Measurements from ENCODE around the gene SSH2.

Gene SSH2

DNA sequence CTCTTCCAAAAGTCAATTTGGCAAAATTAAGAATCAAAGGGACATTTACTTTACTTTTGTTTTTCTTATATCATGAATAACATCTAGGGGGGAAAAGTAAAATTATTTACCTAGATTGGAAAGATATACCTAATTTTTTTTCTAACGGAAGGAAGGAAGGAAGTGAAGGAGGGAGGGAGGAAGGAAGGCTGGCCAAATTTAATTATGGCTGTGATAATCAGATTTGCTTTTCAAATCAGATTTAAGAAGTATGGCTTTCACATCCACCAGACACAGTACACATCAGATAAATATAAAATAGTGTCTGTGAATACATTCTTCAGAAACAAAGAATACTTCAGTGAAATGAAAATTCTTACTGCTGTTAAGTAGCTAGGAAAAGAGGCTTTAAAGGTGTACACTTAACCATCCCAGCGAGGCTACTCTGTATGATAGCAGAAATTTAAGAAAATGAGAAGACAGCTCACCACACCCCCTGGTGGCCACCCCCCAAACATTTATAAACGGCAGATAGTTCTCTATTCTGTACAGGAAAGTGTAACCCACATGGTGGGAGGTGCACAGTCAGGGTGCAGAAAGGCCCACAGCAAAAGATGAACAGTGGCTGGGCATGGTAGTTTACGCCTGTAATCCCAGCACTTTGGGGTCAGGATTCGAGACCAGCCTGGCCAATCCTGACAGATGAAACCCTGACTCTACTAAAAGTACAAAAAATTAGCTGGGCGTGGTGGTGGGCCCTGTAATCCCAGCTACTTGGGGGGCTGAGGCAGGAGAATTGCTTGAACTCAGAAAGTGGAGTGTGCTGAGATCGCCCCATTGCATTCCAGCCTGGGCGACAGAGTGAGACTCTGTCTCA is 150.8 kb downstream of the SSH2 start:
- DNase-seq (ENCODE audit: low read depth in 2 of 3, low spot score in 2 of 3): peak; percentile 46 to 63 (median 56)

DNA sequence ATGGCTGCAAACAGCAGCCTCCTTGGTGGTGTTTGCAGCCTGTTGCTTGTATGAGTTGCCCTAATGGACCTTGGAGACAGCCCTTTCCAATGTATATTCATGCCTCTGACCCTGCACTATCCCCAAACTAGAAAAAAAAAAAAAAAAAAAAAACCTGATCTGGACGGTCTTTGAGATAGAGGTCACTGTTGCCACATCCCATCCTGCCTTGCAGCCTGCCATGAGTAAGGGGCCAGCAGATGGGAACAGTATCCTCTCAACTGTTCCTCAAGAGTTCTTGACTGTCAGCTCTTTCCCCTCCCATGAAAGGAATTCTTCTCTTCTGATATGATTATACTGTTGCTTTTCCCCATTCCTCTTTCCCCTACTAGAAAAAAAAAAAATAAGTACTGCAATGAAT is 152.4 kb downstream of the SSH2 start:
- DNase-seq (ENCODE audit: low read depth in 2 of 3, low spot score in 2 of 3): no peak

DNA sequence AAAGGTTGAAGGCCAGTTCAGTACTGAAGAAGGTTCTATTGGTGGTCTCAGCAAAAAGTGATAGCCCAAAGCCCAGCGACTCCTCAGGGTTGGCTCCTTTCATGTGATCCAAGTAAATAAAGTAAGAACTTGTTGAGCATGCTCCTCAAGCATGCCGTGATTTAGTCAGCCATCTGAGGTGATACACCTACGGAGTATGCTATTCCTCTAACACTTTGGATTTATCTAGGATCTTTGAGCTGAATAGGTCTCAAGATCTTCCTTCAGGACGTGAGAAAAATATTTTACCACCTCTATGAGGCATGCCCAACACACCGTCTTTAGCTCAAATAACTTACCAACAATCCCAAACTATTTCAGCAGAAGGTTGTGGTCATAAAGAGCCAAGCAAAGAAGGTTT is 154.0 kb downstream of the SSH2 start:
- no peak for DNase-seq (ENCODE audit: low read depth in 2 of 3, low spot score in 2 of 3)

DNA sequence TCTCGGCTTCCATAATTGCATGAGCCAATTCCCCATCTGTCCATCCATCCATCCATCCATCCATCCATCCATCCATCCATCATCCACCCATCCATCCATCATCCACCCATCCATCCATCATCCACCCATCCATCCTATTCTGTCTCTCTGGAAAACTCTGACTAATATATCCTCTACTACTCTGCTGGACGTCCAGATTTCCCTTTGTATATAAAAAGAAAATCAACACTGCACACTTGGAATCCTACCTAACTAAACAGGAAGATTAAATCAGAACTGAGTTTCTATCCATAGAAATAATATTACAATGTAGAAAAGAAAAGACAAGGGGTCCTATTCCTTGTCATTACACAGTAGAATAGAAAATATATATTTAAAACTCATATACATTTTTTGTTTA is 157.0 kb downstream of the SSH2 start:
- DNase-seq (ENCODE audit: low read depth in 2 of 3, low spot score in 2 of 3): no peak

DNA sequence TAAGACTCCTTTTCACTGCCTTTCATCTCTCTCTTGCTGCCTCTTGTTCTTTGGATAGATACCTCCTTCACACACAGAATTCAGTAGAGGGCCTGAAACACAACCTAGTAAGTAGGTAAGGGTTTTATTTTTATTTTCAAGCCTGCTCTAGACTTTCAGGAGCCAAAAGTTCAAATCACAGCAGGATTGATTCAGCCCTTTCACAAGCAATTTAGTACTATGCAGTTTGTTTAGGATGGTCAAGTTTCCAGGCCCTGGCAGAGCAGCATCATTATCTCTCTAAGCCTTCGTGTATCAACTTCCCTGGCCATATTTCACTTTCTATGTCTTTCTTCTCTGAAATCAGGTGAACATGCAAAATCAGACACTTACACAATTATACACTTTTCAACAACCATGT is 158.5 kb downstream of the SSH2 start:
- no peak for DNase-seq (ENCODE audit: low read depth in 2 of 3, low spot score in 2 of 3)

DNA sequence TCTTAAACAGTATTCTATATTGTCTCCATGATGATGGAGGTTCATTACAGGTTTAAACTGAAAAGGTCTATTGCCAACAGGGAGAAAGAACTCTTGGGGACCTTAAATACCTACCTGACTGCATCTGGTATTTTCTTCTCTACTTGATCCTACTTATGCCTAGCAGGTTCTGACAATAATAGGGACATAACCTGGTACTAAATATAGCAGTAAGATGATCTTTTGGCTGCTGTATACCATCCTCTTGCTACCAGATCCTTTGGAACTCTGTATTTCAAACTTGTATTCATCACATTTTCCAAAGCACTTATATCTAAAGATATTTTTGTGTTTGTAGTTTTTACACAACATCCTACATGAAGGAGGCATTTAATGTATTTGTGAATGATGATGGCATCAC is 160.8 kb downstream of the SSH2 start:
- DNase-seq (ENCODE audit: low read depth in 2 of 3, low spot score in 2 of 3): no peak

DNA sequence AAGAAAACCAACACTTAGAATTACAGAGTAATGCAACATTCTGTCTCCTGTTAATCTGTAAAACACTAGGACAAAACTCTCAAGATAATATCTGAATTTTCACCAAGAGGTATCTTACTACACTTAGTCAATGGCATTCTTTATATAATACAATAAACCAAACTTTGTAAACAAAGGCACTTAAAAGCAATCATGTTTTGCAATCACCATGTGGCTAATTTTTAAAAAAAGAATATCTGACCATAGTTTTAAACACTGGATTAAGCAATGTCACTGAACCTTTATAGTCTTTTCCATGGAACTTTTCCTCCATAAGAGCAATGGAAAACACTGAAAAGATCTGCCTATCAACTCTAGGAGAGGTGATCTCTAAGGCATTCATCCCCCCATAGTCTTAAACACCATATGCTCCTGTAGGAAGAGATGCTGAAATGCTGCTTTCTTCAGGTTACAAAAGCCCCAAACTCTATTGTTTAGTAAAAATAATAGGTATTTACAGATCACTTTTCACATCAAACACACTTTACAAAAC is 163.2 kb downstream of the SSH2 start:
- no peak for DNase-seq (ENCODE audit: low read depth in 2 of 3, low spot score in 2 of 3)

GRCh38 chr17:29764748-29765147 is 165.3 kb downstream of the SSH2 start:
- DNase-seq (ENCODE audit: low read depth in 2 of 3, low spot score in 2 of 3): no peak

- DNase-seq (ENCODE audit: low read depth in 2 of 3, low spot score in 2 of 3): no peak
Measured at GRCh38 chr17:29764217-29764616, 165.8 kb downstream of the SSH2 start.

DNA sequence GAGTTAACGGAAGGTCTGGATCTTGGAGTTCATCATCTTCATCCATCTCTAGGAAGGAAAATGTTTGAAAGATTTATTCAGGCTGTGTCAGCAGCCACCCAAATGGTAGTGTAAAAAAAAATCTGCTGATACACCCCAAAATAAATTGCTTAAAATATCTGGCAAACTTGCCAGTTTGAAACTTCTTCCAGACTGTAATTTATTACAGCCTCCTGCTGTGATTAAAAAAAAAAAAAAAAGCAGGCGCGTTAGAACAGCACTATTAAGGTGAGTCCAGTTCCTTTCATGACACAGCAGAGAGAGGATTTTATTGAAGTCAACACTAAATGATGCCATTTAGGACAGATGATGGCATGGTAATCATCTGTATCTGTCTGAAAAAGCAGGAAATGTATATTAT is 166.8 kb downstream of the SSH2 start:
- no peak for DNase-seq (ENCODE audit: low read depth in 2 of 3, low spot score in 2 of 3)

GRCh38 chr17:29761040-29761761 is 168.8 kb downstream of the SSH2 start:
- DNase-seq (ENCODE audit: low read depth in 2 of 3, low spot score in 2 of 3): peak; percentile 67 to 89 (median 85)

DNA sequence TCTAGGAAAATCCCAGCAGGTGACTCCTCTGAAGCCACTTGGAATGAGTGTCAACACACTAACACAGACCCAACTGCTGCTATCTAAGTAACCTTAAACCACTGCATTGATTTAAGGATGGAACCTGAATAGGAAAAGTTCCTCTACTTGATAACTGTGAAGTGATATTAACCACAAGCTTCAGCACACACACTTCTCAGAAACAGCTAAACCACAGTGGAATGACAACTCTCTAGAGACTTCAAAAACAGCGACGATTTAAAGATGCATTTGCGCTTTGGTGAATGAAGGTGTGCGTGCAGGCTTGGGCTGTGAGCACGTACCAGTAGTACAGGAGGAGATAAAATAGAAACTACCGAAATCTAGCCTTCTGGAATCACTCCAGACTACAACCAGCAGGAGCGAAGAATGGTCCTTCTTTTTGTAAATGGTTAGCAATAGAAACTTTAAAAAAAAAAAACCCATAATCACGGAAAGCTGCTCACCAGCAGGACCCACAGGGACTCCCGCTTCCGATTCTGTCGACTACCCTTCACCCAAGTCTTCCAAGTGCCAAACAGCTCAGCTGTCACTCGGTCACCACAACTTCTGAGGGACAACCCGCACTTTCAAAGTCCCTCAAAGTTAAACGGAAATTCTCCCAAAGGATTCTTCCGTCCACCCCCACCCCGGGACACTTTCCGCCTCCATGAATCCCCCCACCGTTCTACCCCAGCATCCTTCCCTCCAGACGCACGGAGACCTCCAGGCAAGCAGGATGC is 169.6 kb downstream of the SSH2 start:
- DNase-seq (ENCODE audit: low read depth in 2 of 3, low spot score in 2 of 3): peak in 1 of 3 experiments; percentile 13

- no peak for DNase-seq (ENCODE audit: low read depth in 2 of 3, low spot score in 2 of 3)
Measured at GRCh38 chr17:29758255-29758654, 171.8 kb downstream of the SSH2 start.

DNA sequence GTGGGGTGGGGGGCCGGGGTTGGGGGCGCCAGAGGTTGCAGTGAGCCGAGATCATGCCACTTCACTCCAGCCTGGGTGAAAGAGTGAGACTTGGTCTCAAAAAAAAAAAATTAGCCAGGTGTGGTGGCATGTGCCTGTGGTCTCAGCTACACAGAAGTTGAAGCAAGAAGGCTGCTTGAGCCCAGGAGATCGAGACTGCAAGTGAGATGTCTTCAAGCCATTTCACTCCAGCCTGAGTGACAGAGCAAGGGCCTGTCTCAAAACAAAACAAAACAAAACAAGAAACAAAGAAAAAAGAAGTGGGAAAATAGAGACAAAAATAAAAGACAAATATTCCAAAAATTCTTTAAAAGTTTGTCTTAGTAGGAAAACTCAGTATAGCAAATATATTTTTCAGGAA is 172.2 kb downstream of the SSH2 start:
- no peak for DNase-seq (ENCODE audit: low read depth in 2 of 3, low spot score in 2 of 3)

DNA sequence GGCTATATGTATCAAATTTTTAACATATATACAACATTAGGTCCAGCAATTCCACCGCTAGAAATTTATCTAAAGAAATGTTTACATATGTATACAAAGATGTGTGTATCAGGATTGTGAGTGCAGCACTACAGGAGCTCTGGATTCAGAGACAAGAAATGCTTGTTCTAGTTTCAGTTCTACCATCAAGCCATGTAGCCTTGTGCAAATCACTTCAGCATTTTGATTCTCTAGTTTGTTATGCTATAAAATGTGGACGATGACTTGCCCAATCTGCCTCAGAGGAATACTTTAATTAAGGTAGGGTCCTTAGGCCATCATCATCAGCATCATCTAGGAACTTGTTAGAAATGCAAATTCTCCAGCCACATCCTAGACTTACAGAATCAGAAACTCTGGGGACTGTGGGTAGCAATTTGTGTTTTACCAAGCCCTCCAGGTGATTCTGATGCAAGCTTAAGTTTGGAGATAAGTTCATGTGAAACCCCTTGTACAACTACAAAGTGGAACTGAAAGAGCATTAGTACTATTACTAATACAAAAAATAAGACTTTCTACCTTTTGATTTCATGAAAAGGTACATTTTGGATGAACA is 176.1 kb downstream of the SSH2 start:
- DNase-seq (ENCODE audit: low read depth in 2 of 3, low spot score in 2 of 3): no peak

GRCh38 chr17:29749045-29749825 is 180.8 kb downstream of the SSH2 start:
- DNase-seq (ENCODE audit: low read depth in 2 of 3, low spot score in 2 of 3): no peak

- no peak for DNase-seq (ENCODE audit: low read depth in 2 of 3, low spot score in 2 of 3)
Measured at GRCh38 chr17:29748400-29748799, 181.6 kb downstream of the SSH2 start.

- no peak for DNase-seq (ENCODE audit: low read depth in 2 of 3, low spot score in 2 of 3)
Measured at GRCh38 chr17:29747660-29748059, 182.4 kb downstream of the SSH2 start.

GRCh38 chr17:29746669-29747068 is 183.4 kb downstream of the SSH2 start:
- DNase-seq (ENCODE audit: low read depth in 2 of 3, low spot score in 2 of 3): no peak

GRCh38 chr17:29744121-29744520 is 185.9 kb downstream of the SSH2 start:
- no peak for DNase-seq (ENCODE audit: low read depth in 2 of 3, low spot score in 2 of 3)

- DNase-seq (ENCODE audit: low read depth in 2 of 3, low spot score in 2 of 3): no peak
Measured at GRCh38 chr17:29742210-29742513, 187.9 kb downstream of the SSH2 start.
